Gastrocnemius medialis (tissue), 4 donors: Measurements from ENCODE around the gene TBC1D13. TPM values are rescaled to one million over a fixed set of nuclear protein-coding genes. Genes with fewer than 3 reads are reported as not detected.

ENCODE experiments used
- ATAC-seq, 2 donors: fragments of 150-250 bp; one replicate each; pipeline ENCODE4 v1.9.1; 2016
- DNase-seq, 2 donors: peaks; one replicate each; pipeline ENCODE4 v3.0.0-alpha.2; 2019
- H3K27ac ChIP-seq, 4 donors: fragments of 200-600 bp; sonication (generic); 1 replicate in 1 of 4; 2 replicates in 3 of 4; pipeline ENCODE4 v1.5.1; 2016 to 2018; ENCODE audit warnings: mild to moderate bottlenecking in 2 of 4, moderate library complexity in 1 of 4
- H3K27me3 ChIP-seq, 3 donors: fragments of 200-600 bp; sonication (generic) in 2 of 3; 1 replicate in 1 of 3; 2 replicates in 2 of 3; pipeline versions ENCODE4 v1.5.1 to v1.6.0; 2016 to 2019; ENCODE audit warnings: mild to moderate bottlenecking in 1 of 3, moderate library complexity in 1 of 3
- H3K36me3 ChIP-seq, 2 donors: fragments of 200-600 bp; sonication (generic) in 1 of 2; one replicate each; pipeline ENCODE4 v1.5.1; 2017 to 2018
- H3K4me1 ChIP-seq, 2 donors: fragments of 200-600 bp; sonication (generic) in 1 of 2; one replicate each; pipeline ENCODE4 v1.5.1; 2016 to 2017; ENCODE audit warnings: mild to moderate bottlenecking in 2 of 2
- H3K4me3 ChIP-seq, 4 donors: fragments of 200-600 bp; sonication (generic) in 3 of 4; 1 replicate in 1 of 4; 2 replicates in 3 of 4; pipeline ENCODE4 v1.5.1; 2016 to 2019; ENCODE audit warnings: mild to moderate bottlenecking in 2 of 4
- H3K9me3 ChIP-seq, 3 donors: fragments of 200-600 bp; sonication (generic) in 2 of 3; 1 replicate in 1 of 3; 2 replicates in 2 of 3; pipeline ENCODE4 v1.5.1; 2016 to 2019
- POLR2A ChIP-seq, 2 donors: fragments of 450-650 bp; IDR thresholded peaks; one replicate each; pipeline ENCODE4 v1.6.1; 2017; ENCODE audit warnings: antibody characterized with exemption in 2 of 2, mild to moderate bottlenecking in 2 of 2, moderate library complexity in 2 of 2
- in situ Hi-C, 4 donors: fragments of 200-750 bp; cut with MboI; loops; one replicate each; pipeline versions ENCODE4 v1.15.0 to v1.8.0; 2017; ENCODE audit warnings: low sequenced_read_pairs in 4 of 4
- intact Hi-C: fragments of 100-400 bp; cut with DNase I; formaldehyde crosslinking; loops from one replicate; pipeline ENCODE4 v1.15.1; 2023; ENCODE audit warnings: low total_unique reads
- total RNA-seq, 4 donors: library from RNA; depleted of rRNA; stranded (reverse); fragments of >200 nt; gene quantifications; one replicate each; pipeline versions ENCODE4 v1.1.0 to v1.2.3, GENCODE V29; 2016
- TF ChIP-seq, protein P1 (sequence below), 5 experiments: fragments of 450-650 bp in 3 of 5; fragments of 200-600 bp in 2 of 5; sonication (generic) in 2 of 5; IDR thresholded peaks in 4 of 5; conservative IDR thresholded peaks in 1 of 5; 1 replicate in 4 of 5; 2 replicates in 1 of 5; pipeline ENCODE4 v1.5.1; 2016 to 2019; ENCODE audit warnings: antibody characterized with exemption in 5 of 5, mild to moderate bottlenecking in 3 of 5, moderate library complexity in 3 of 5

TBC1D13 gene
- total RNA-seq, 4 donors from 2014 or later, result 7.8 to 14.3 (median 11.3) TPM

DNA sequence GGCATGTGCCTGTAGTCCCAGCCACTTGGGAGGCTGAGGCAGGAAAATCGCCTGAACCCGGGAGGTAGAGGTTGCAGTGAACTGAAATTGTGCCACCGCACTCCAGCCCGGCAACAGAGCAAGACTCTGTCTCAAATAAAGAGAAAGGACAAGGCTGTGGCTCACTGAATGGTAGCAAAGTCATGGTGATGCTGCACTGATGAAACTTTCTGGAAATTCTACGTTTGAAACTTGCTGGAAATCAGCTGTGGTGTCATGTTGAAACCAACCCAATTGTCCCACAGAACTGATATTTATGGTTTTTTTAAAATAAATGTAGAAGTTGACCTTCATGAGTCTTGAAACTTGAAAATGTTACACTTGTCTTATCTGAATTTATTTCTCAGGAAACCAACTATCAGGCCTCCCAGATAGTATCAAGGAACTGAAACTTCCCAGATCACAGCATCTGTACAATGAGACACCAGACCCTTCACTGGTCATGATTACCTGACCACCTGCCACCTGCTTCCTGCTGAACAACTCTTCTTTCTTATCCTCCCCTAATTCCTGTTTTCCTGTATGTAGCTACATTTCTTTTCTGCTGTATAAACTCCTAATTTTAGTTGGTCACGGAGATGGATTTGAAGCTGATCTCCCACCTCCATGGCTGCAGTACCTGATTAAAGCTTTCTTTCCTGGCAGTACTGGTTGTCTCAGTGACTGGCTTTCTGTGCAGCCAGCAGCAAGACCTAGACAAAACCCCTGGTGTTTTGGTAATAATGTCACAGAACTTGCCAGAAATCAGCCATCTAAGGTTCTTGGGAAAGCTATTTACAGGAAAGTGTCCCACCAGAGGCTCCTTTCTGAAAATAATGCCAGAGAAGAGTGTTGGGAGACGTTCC is 5.6 kb upstream of the TBC1D13 start:
- no peaks in the 10 kb centered on the region for H3K9me3 ChIP-seq
- intact Hi-C loops, result no loop called here
- H3K27ac ChIP-seq, result no peak overlapping the region
- no peak overlapping the region for H3K4me3 ChIP-seq
- no peaks in the 10 kb centered on the region for H3K36me3 ChIP-seq
- ATAC-seq (no peak), DNase-seq (no peak)
- in situ Hi-C loops, result no loop called here
- H3K27me3 ChIP-seq, result no peaks in the 10 kb centered on the region
- H3K4me1 ChIP-seq, result peaks cover 4% of the 10 kb centered on the region in 2 donors
- TF ChIP-seq POLR2A (IDR thresholded peaks at IDR 0.05), result no peak

DNA sequence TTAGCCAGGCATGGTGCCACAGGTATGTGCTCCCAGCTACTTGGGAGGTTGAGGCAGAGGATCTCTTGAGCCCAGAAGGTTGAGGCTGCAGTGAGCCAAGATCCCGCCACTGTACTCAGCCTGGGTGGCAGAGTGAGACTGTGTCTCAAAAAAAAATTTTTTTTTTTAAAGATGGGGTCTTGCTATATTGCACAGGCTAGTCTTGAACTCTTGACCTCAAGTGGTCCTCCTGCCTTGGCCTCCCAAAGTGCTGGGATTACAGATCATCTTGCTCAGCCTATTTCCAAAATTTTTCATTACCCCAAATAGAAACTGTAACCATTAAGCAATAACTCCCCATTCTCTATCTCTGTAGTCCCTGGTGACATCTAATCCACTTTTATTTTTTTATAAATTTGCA is 4.4 kb upstream of the TBC1D13 start:
- peaks cover 7 to 13% of the 10 kb centered on the region in 2 donors for H3K4me1 ChIP-seq
- H3K27ac ChIP-seq, result peak overlapping the region; percentile 81 to 90 (median 84)
- no peak for TF ChIP-seq POLR2A (IDR thresholded peaks at IDR 0.05)
- TF ChIP-seq, protein P1, sequence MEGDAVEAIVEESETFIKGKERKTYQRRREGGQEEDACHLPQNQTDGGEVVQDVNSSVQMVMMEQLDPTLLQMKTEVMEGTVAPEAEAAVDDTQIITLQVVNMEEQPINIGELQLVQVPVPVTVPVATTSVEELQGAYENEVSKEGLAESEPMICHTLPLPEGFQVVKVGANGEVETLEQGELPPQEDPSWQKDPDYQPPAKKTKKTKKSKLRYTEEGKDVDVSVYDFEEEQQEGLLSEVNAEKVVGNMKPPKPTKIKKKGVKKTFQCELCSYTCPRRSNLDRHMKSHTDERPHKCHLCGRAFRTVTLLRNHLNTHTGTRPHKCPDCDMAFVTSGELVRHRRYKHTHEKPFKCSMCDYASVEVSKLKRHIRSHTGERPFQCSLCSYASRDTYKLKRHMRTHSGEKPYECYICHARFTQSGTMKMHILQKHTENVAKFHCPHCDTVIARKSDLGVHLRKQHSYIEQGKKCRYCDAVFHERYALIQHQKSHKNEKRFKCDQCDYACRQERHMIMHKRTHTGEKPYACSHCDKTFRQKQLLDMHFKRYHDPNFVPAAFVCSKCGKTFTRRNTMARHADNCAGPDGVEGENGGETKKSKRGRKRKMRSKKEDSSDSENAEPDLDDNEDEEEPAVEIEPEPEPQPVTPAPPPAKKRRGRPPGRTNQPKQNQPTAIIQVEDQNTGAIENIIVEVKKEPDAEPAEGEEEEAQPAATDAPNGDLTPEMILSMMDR (IDR thresholded peaks at IDR 0.05 in 4 of 5, conservative IDR thresholded peaks at IDR 0.05 in 1 of 5), result no peak
- in situ Hi-C loops, result no loop called here
- no peak overlapping the region for H3K4me3 ChIP-seq
- no peak for ATAC-seq
- no peaks in the 10 kb centered on the region for H3K36me3 ChIP-seq
- intact Hi-C loops, result no loop called here
- no peak for DNase-seq
- no peaks in the 10 kb centered on the region for H3K9me3 ChIP-seq
- H3K27me3 ChIP-seq, result no peaks in the 10 kb centered on the region

DNA sequence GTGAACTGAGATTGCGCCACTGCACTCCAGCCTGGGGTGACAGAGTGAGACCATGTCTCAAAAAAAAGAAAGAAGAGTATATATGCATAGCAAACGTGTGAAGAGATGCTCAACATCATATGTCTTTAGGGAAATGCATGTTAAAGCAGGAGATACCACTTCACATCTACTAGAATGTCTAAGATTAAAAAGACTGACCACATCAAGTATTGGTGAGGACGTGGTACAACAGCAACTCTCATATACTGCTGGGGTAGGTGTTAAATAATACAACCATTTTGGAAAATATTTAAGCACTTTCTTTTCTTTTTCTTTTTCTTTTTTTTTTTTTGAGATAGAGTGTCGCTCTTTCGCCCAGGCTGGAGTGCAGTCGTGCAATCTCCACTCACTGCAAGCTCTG is 1.6 kb upstream of the TBC1D13 start:
- intact Hi-C loops, result loop anchor here (5.0 kb wide), 1 partner anchor 97 kb away; the partner anchor contains the start of genes KYAT1 and LRRC8A
- in situ Hi-C loops, result no loop called here

DNA sequence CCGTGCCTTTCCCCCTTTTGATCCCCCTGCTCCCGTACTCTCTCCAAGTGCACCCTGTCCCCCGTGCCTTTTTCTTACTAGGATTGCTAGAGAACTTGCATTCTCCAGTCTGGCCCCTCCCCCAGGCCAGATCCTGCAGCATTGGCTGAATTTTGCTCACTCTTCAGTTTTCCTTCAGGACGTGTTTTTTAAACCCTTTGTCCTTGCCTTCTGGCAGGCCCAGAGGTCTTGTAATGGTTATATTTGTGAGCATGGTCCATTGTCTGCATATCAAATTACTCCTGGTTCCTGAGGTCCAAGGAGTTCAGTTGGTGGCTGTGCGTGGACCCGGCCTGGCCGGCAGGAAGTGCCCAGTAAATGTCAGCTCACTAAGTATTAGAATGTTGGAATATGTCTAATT is 606 bp downstream of the TBC1D13 start:
- in situ Hi-C loops, result no loop called here

More for the DNA sequence above, 1.6 kb upstream of the TBC1D13 start:
- H3K9me3 ChIP-seq, result no peaks in the 10 kb centered on the region
- ATAC-seq, result no peak
- DNase-seq, result no peak
- TF ChIP-seq, protein P1 (IDR thresholded peaks at IDR 0.05 in 4 of 5, conservative IDR thresholded peaks at IDR 0.05 in 1 of 5), result no peak
- TF ChIP-seq POLR2A (IDR thresholded peaks at IDR 0.05), result no peak
- no peak overlapping the region for H3K4me3 ChIP-seq
- H3K27me3 ChIP-seq, result no peaks in the 10 kb centered on the region
- peaks cover 16 to 25% of the 10 kb centered on the region in 2 donors for H3K4me1 ChIP-seq
- no peak overlapping the region for H3K27ac ChIP-seq
- peaks cover 0 to 2% of the 10 kb centered on the region in 2 donors for H3K36me3 ChIP-seq

More for the DNA sequence above, 606 bp downstream of the TBC1D13 start:
- Histone ChIP-seq H3K9me3 (no peaks in the 10 kb centered on the region), H3K36me3 (peaks cover 0 to 25% of the 10 kb centered on the region in 2 donors), H3K4me1 (peaks cover 16 to 25% of the 10 kb centered on the region in 2 donors), H3K4me3 (peak overlapping the region; percentile 81 to 99 (median 90)), H3K27ac (peak overlapping the region; percentile 89 to 96 (median 90)), H3K27me3 (no peaks in the 10 kb centered on the region)
- DNase-seq (no peak), ATAC-seq (no peak)
- TF ChIP-seq POLR2A (IDR thresholded peaks at IDR 0.05), result no peak
- TF ChIP-seq, protein P1 (IDR thresholded peaks at IDR 0.05 in 4 of 5, conservative IDR thresholded peaks at IDR 0.05 in 1 of 5), result no peak
- intact Hi-C loops, result loop anchor here (1.0 to 5.0 kb wide), 3 partner anchors 16 to 95 kb away; partner anchors contain the start of genes ENDOG, KYAT1, LRRC8A and ZER1
